Glutamatergic neuron (in vitro differentiated cells): ENCODE measurements around the gene KRT73. TPM values are rescaled to one million over a fixed set of nuclear protein-coding genes. Genes with fewer than 3 reads are reported as not detected.

Experiments
- DNase-seq: peaks from one replicate; pipeline ENCODE4 v3.0.0; 2022
- H3K27ac Mint-ChIP-seq: one replicate; pipeline ENCODE4 v1.8.0; 2020; ENCODE audit warnings: mild to moderate bottlenecking, mixed read lengths, inconsistent platforms; ENCODE audit not compliant: unreplicated experiment
- H3K27me3 Mint-ChIP-seq: one replicate; pipeline ENCODE4 v1.8.0; 2020; ENCODE audit warnings: mild to moderate bottlenecking, moderate library complexity, mixed read lengths, inconsistent platforms; ENCODE audit not compliant: unreplicated experiment
- H3K36me3 Mint-ChIP-seq: one replicate; pipeline ENCODE4 v1.8.0; 2020; ENCODE audit warnings: mild to moderate bottlenecking, mixed read lengths, inconsistent platforms; ENCODE audit not compliant: unreplicated experiment
- H3K4me1 Mint-ChIP-seq: one replicate; pipeline ENCODE4 v1.8.0; 2020; ENCODE audit warnings: mild to moderate bottlenecking, low read depth, mixed read lengths, inconsistent platforms; ENCODE audit not compliant: unreplicated experiment
- H3K4me3 Mint-ChIP-seq: one replicate; pipeline ENCODE4 v1.8.0; 2020; ENCODE audit warnings: mild to moderate bottlenecking, mixed read lengths, inconsistent platforms; ENCODE audit not compliant: unreplicated experiment
- H3K9me3 Mint-ChIP-seq: one replicate; pipeline ENCODE4 v1.8.0; 2020; ENCODE audit warnings: mild to moderate bottlenecking, moderate library complexity, mixed read lengths, inconsistent platforms; ENCODE audit not compliant: unreplicated experiment
- CTCF ChIP-seq: fragments of 200-600 bp; sonication (generic); IDR thresholded peaks from one replicate; pipeline ENCODE4 v1.5.0; 2021; ENCODE audit not compliant: partially characterized antibody, unreplicated experiment
- total RNA-seq: library from RNA; stranded (reverse); fragmentation: NEBNext Ultra II Directional; extraction: Animal tissue kit (Norgen Biotek cat#: 25700); gene quantifications from one replicate; pipeline ENCODE4 v1.2.1, GENCODE V29; 2021; ENCODE audit not compliant: unreplicated experiment

Gene KRT73
- total RNA-seq, 1 donor from 2014 or later, result not detected

GRCh38 chr12:52643233-52644077, 25.1 kb upstream of the KRT73 start:
- no peaks in the 10 kb centered on the region for H3K4me1 Mint-ChIP-seq
- no peak for DNase-seq
- H3K36me3 Mint-ChIP-seq, result no peaks in the 10 kb centered on the region
- peaks cover 7% of the 10 kb centered on the region for H3K9me3 Mint-ChIP-seq
- no peak for TF ChIP-seq CTCF
- no peak overlapping the region for H3K4me3 Mint-ChIP-seq
- no peak overlapping the region for H3K27ac Mint-ChIP-seq
- H3K27me3 Mint-ChIP-seq, result no peaks in the 10 kb centered on the region

GRCh38 chr12:52641468-52641867, 23.1 kb upstream of the KRT73 start:
- TF ChIP-seq CTCF, result no peak

GRCh38 chr12:52637299-52637698, 18.9 kb upstream of the KRT73 start:
- no peaks in the 10 kb centered on the region for H3K9me3 Mint-ChIP-seq
- no peak for DNase-seq
- no peaks in the 10 kb centered on the region for H3K36me3 Mint-ChIP-seq
- TF ChIP-seq CTCF, result no peak
- no peak overlapping the region for H3K27ac Mint-ChIP-seq
- H3K4me1 Mint-ChIP-seq, result no peaks in the 10 kb centered on the region
- H3K27me3 Mint-ChIP-seq, result no peaks in the 10 kb centered on the region
- no peak overlapping the region for H3K4me3 Mint-ChIP-seq

More at GRCh38 chr12:52641468-52641867, 23.1 kb upstream of the KRT73 start:
- DNase-seq, result no peak
- Mint-ChIP-seq H3K9me3 (peaks cover 7% of the 10 kb centered on the region), H3K4me1 (no peaks in the 10 kb centered on the region), H3K36me3 (no peaks in the 10 kb centered on the region), H3K27me3 (no peaks in the 10 kb centered on the region), H3K27ac (no peak overlapping the region), H3K4me3 (no peak overlapping the region)

- no peak for DNase-seq
- Mint-ChIP-seq H3K4me1 (no peaks in the 10 kb centered on the region), H3K27me3 (no peaks in the 10 kb centered on the region), H3K9me3 (no peaks in the 10 kb centered on the region), H3K36me3 (no peaks in the 10 kb centered on the region), H3K4me3 (no peak overlapping the region), H3K27ac (no peak overlapping the region)
- TF ChIP-seq CTCF, result no peak
Measured at GRCh38 chr12:52636592-52637258, 18.4 kb upstream of the KRT73 start.

- DNase-seq, result no peak
- TF ChIP-seq CTCF, result no peak
- no peaks in the 10 kb centered on the region for H3K9me3 Mint-ChIP-seq
- H3K27me3 Mint-ChIP-seq, result no peaks in the 10 kb centered on the region
- no peaks in the 10 kb centered on the region for H3K36me3 Mint-ChIP-seq
- H3K4me1 Mint-ChIP-seq, result no peaks in the 10 kb centered on the region
- H3K27ac Mint-ChIP-seq, result no peak overlapping the region
- H3K4me3 Mint-ChIP-seq, result no peak overlapping the region
Measured at GRCh38 chr12:52636189-52636588, 17.8 kb upstream of the KRT73 start.
